H1 (cell line): ENCODE results near the gene SCO2. TPM values are rescaled to one million over a fixed set of nuclear protein-coding genes. Genes with fewer than 3 reads are reported as not detected.

Experiments
- CTCF ChIA-PET: fragments of 300-600 bp; sonication (Branson Sonifier 250); formaldehyde crosslinking; loops from one replicate; lab custom pipeline; 2021; ENCODE audit not compliant: partially characterized antibody; lab: Charles Lee
- POLR2A ChIA-PET: fragments of 300-600 bp; sonication (Branson Sonifier 250); formaldehyde crosslinking; loops from one replicate; lab custom pipeline; 2021; ENCODE audit warnings: inconsistent platforms; ENCODE audit not compliant: partially characterized antibody; lab: Charles Lee
- DNase-seq, 2 experiments: peaks; one replicate each; pipeline versions ENCODE4 v3.0.0 to v3.0.0-alpha.2; 2010 to 2022; ENCODE audit warnings: low spot score in 2 of 2, low read depth in 1 of 2, mixed read lengths in 1 of 2
- FAIRE-seq: peaks from 2 replicates; lab custom pipeline; 2011; peaks lifted over from hg19 to GRCh38; lab: Jason Lieb, UNC
- H2AFZ ChIP-seq: 2 replicates; pipeline ENCODE4 v1.8.1; 2012; ENCODE audit warnings: low read length, inconsistent platforms
- H2AK5ac ChIP-seq: 2 replicates; pipeline ENCODE4 v1.6.1; 2013; ENCODE audit warnings: low read depth, low read length
- H2BK120ac ChIP-seq: replicated peaks from 2 replicates; pipeline ENCODE3; 2013; ENCODE audit warnings: low read depth, low read length, inconsistent platforms
- H2BK12ac ChIP-seq: 2 replicates; pipeline ENCODE4 v1.6.1; 2013; ENCODE audit warnings: low read depth, low read length
- H2BK15ac ChIP-seq: 2 replicates; pipeline ENCODE4 v1.6.1; 2013; ENCODE audit warnings: low read length
- H2BK20ac ChIP-seq: 2 replicates; pipeline ENCODE4 v1.6.1; 2013; ENCODE audit warnings: low read length
- H2BK5ac ChIP-seq: 2 replicates; pipeline ENCODE4 v1.6.1; 2013; ENCODE audit warnings: low read depth, low read length
- H3K14ac ChIP-seq: 2 replicates; pipeline ENCODE4 v1.6.1; 2013; ENCODE audit warnings: inconsistent platforms; ENCODE audit not compliant: insufficient read length
- H3K18ac ChIP-seq: 2 replicates; pipeline ENCODE4 v1.6.1; 2013; ENCODE audit warnings: low read length; ENCODE audit errors: extremely low read depth
- H3K23ac ChIP-seq: 2 replicates; pipeline ENCODE4 v1.6.1; 2013; ENCODE audit warnings: inconsistent platforms; ENCODE audit not compliant: insufficient read length
- H3K23me2 ChIP-seq: 2 replicates; pipeline ENCODE4 v1.6.1; 2013; ENCODE audit warnings: low read depth, low read length
- H3K27ac ChIP-seq: 2 replicates; pipeline ENCODE4 v1.6.1; 2011; ENCODE audit warnings: low read depth, low read length, inconsistent platforms
- H3K27me3 ChIP-seq, 4 experiments: replicated peaks in 1 of 4; 1 replicate in 1 of 4; 2 replicates in 3 of 4; pipeline versions ENCODE4 v1.6.1 to v1.8.1; 2011 to 2013; ENCODE audit warnings: low read length in 3 of 4, mild to moderate bottlenecking in 3 of 4, inconsistent platforms in 2 of 4, mixed read lengths in 2 of 4, moderate library complexity in 1 of 4; ENCODE audit not compliant: control insufficient read depth in 3 of 4, insufficient read depth in 3 of 4; ENCODE audit errors: extremely low read depth in 1 of 4
- H3K36me3 ChIP-seq, 4 experiments: 2 replicates each; pipeline versions ENCODE4 v1.6.1 to v1.8.1; 2011 to 2013; ENCODE audit warnings: mild to moderate bottlenecking in 4 of 4, low read length in 3 of 4, moderate library complexity in 2 of 4, control low read depth in 1 of 4, inconsistent platforms in 1 of 4; ENCODE audit not compliant: insufficient read depth in 4 of 4, control insufficient read depth in 2 of 4
- H3K4ac ChIP-seq: replicated peaks from 2 replicates; pipeline ENCODE3; 2013; ENCODE audit warnings: low read length, low read depth, mixed read lengths, inconsistent platforms; ENCODE audit not compliant: insufficient read length
- H3K4me1 ChIP-seq, 4 experiments: replicated peaks in 1 of 4; 1 replicate in 1 of 4; 2 replicates in 3 of 4; pipeline versions ENCODE4 v1.6.1 to v1.8.1; 2011 to 2013; ENCODE audit warnings: low read length in 3 of 4, inconsistent platforms in 2 of 4, mixed read lengths in 1 of 4; ENCODE audit not compliant: insufficient read depth in 4 of 4, control insufficient read depth in 3 of 4
- H3K4me2 ChIP-seq, 2 experiments: 2 replicates each; pipeline versions ENCODE4 v1.6.1 to v1.8.1; 2011 to 2013; ENCODE audit warnings: low read depth in 2 of 2, low read length in 2 of 2, control low read depth in 1 of 2, inconsistent platforms in 1 of 2, mild to moderate bottlenecking in 1 of 2; ENCODE audit not compliant: insufficient read depth in 1 of 2
- H3K4me3 ChIP-seq, 4 experiments: fragments of 200-600, 300-600 bp in 1 of 4; sonication (generic), shearing (Covaris generic), sonication (Bioruptor Twin) in 1 of 4; 2 replicates each; pipeline versions ENCODE4 v1.5.1 to v1.8.1; 2011 to 2016; ENCODE audit warnings: low read length in 4 of 4, low read depth in 3 of 4, control low read depth in 2 of 4, inconsistent platforms in 2 of 4, mild to moderate bottlenecking in 2 of 4, mixed read lengths in 1 of 4, moderate library complexity in 1 of 4; ENCODE audit not compliant: insufficient read depth in 2 of 4; ENCODE audit errors: extremely low read depth in 1 of 4
- H3K56ac ChIP-seq: replicated peaks from 2 replicates; pipeline ENCODE3; 2013; ENCODE audit warnings: low read depth, mild to moderate bottlenecking, mixed read lengths, low read length, inconsistent platforms; ENCODE audit not compliant: insufficient read length
- H3K79me1 ChIP-seq: 2 replicates; pipeline ENCODE4 v1.6.1; 2013; ENCODE audit warnings: low read depth, low read length, control low read depth
- H3K79me2 ChIP-seq, 2 experiments: 2 replicates each; pipeline versions ENCODE4 v1.6.1 to v1.8.1; 2012 to 2013; ENCODE audit warnings: low read length in 2 of 2, mild to moderate bottlenecking in 2 of 2, inconsistent platforms in 1 of 2; ENCODE audit not compliant: insufficient read depth in 2 of 2, control insufficient read depth in 1 of 2
- H3K9ac ChIP-seq, 4 experiments: replicated peaks in 1 of 4; 1 replicate in 1 of 4; 2 replicates in 3 of 4; pipeline versions ENCODE4 v1.6.1 to v1.8.1; 2011 to 2013; ENCODE audit warnings: low read depth in 3 of 4, low read length in 3 of 4, control low read depth in 2 of 4, mild to moderate bottlenecking in 2 of 4, moderate library complexity in 2 of 4, inconsistent platforms in 1 of 4; ENCODE audit errors: extremely low read depth in 1 of 4
- H3K9me3 ChIP-seq, 2 experiments: 2 replicates each; pipeline versions ENCODE4 v1.6.1 to v1.8.1; 2012 to 2013; ENCODE audit warnings: mild to moderate bottlenecking in 2 of 2, moderate library complexity in 2 of 2, control low read depth in 1 of 2, inconsistent platforms in 1 of 2, low read depth in 1 of 2, low read length in 1 of 2, mixed read lengths in 1 of 2; ENCODE audit not compliant: insufficient read depth in 2 of 2
- H4K20me1 ChIP-seq, 2 experiments: replicated peaks in 1 of 2; 2 replicates each; pipeline versions ENCODE3 to v1.8.1; 2011 to 2013; ENCODE audit warnings: inconsistent platforms in 2 of 2, low read length in 2 of 2, mild to moderate bottlenecking in 1 of 2; ENCODE audit not compliant: insufficient read depth in 2 of 2, control insufficient read depth in 1 of 2
- H4K5ac ChIP-seq: 2 replicates; pipeline ENCODE4 v1.6.1; 2013; ENCODE audit warnings: low read length, low read depth, mixed read lengths, inconsistent platforms; ENCODE audit not compliant: insufficient read length
- H4K8ac ChIP-seq: 2 replicates; pipeline ENCODE4 v1.8.0; 2013; ENCODE audit warnings: mild to moderate bottlenecking, moderate library complexity, low read length, inconsistent platforms; ENCODE audit not compliant: insufficient read depth; ENCODE audit errors: extremely low read depth
- H4K91ac ChIP-seq: replicated peaks from 2 replicates; pipeline ENCODE3; 2013; ENCODE audit warnings: low read length, mixed read lengths, inconsistent platforms; ENCODE audit not compliant: insufficient read length
- HDAC2 ChIP-seq, 2 experiments: fragments of 300-600 bp in 1 of 2; sonication (generic) in 1 of 2; IDR thresholded peaks; 2 replicates each; pipeline ENCODE4 v1.6.1; 2011 to 2012; ENCODE audit warnings: low read depth in 2 of 2, low read length in 2 of 2, mild to moderate bottlenecking in 2 of 2, moderate library complexity in 2 of 2, borderline replicate concordance in 1 of 2, inconsistent platforms in 1 of 2
- WGBS, 2 experiments: shearing (Covaris generic) in 1 of 2; methylation state at CpG; one replicate each; pipeline versions ENCODE4 v1.1.6 to v1.1.7; 2013 to 2015; ENCODE audit warnings: low lambda C conversion rate in 2 of 2, mixed read lengths in 2 of 2, inconsistent platforms in 1 of 2, low coverage in 1 of 2, missing lambda C conversion rate in 1 of 2; ENCODE audit not compliant: insufficient replicate concordance in 2 of 2, insufficient coverage in 1 of 2, insufficient read length in 1 of 2; ENCODE audit errors: extremely low coverage in 1 of 2, missing lambda C conversion rate in 1 of 2; 5-methylcytosine and 5-hydroxymethylcytosine counted together
- polyA plus RNA-seq, 7 experiments: library from polyadenylated mRNA; depleted of rRNA in 3 of 7; stranded (reverse) in 5 of 7; unstranded in 2 of 7; fragments of >200 nt in 5 of 7; fragments of 200-250 nt in 2 of 7; gene quantifications; 1 replicate in 5 of 7; 2 replicates in 1 of 7; 4 replicates in 1 of 7; pipeline versions ENCODE4 v1.2.1 to v1.2.3, GENCODE V29; 2011 to 2013; ENCODE audit warnings: missing spikeins in 2 of 7, mixed read lengths in 2 of 7
- total RNA-seq: library from RNA; stranded (reverse); fragmentation: NEBNext Ultra II Directional; extraction: Animal tissue kit (Norgen Biotek cat#: 25700); gene quantifications from 2 replicates; pipeline ENCODE4 v1.2.1, GENCODE V29; 2021

Gene SCO2
- total and polyA plus RNA-seq, 2 of the 8 experiments (the other 6 are each of a cell fraction or from before 2014, with no cell fraction given), result 2.0 TPM; not detected in 1

- CTCF ChIA-PET, result interaction anchor here (0.7 to 1.5 kb wide), 4 partner anchors 8 to 85 kb away, joined by 3 to 7 read pairs (median 4); no protein-coding TSS in a partner anchor
- TF ChIP-seq HDAC2 (IDR thresholded peaks at IDR 0.05; ENCODE audit: borderline replicate concordance in 1 of 2, low read depth in 2 of 2, low read length in 2 of 2), result no peak
These were observed 35.8 kb downstream of the SCO2 start for GRCh38 chr22:50489363-50490243.

More at GRCh38 chr22:50489363-50490243, 35.8 kb downstream of the SCO2 start:
- H2BK12ac ChIP-seq, result no peak overlapping the region
- no peak overlapping the region for H4K5ac ChIP-seq
- no peaks in the 10 kb centered on the region for H3K79me1 ChIP-seq
- no peak overlapping the region for H3K4ac ChIP-seq
- H3K9ac ChIP-seq, result no peak overlapping the region
- H3K14ac ChIP-seq, result no peak overlapping the region
- no peak overlapping the region for H2AFZ ChIP-seq
- no peak overlapping the region for H2BK120ac ChIP-seq
- H3K4me3 ChIP-seq, result no peak overlapping the region
- H3K23me2 ChIP-seq, result no peaks in the 10 kb centered on the region
- POLR2A ChIA-PET, result interaction anchor here (0.8 kb wide), 1 partner anchor 8 kb away, joined by 5 read pairs; no protein-coding TSS in a partner anchor
- no peaks in the 10 kb centered on the region for H3K79me2 ChIP-seq
- H2BK15ac ChIP-seq, result no peak overlapping the region
- no peak overlapping the region for H2BK20ac ChIP-seq
- FAIRE-seq (no peak), DNase-seq (peak in 1 of 2 experiments; percentile 46)
- peaks cover 0 to 2% (median 0%) of the 10 kb centered on the region in 4 experiments; a peak in 1 of 7 replicates for H3K27me3 ChIP-seq
- 90% methylated on average over 28 of the region's 31 CpGs; no CpG with 5 or more reads in 1 of the 2 experiments for WGBS, 2 experiments
- no peak overlapping the region for H3K27ac ChIP-seq
- H2AK5ac ChIP-seq, result no peak overlapping the region
- no peaks in the 10 kb centered on the region for H3K36me3 ChIP-seq
- H3K23ac ChIP-seq, result no peak overlapping the region
- no peak overlapping the region for H3K56ac ChIP-seq
- H3K18ac ChIP-seq, result no peak overlapping the region
- H4K8ac ChIP-seq, result peak overlapping the region; percentile 68
- no peaks in the 10 kb centered on the region; a peak in 1 of 7 replicates for H3K4me1 ChIP-seq
- no peaks in the 10 kb centered on the region for H4K20me1 ChIP-seq
- H4K91ac ChIP-seq, result no peak overlapping the region
- no peak overlapping the region for H2BK5ac ChIP-seq
- H3K4me2 ChIP-seq, result no peak overlapping the region
- H3K9me3 ChIP-seq, result no peaks in the 10 kb centered on the region
